Measurements from ENCODE around the gene TPP2. TPM values are rescaled to one million over a fixed set of nuclear protein-coding genes. Genes with fewer than 3 reads are reported as not detected.

The TPP2 gene
- polyA plus RNA-seq, 1 donor (not counting 4 experiments of a cell fraction or from before 2014, with no cell fraction given) = 41.2 TPM

- DNase-seq (ENCODE audit: low read depth, low spot score) (no peak), FAIRE-seq (no peak)
- H3K4me2 ChIP-seq (ENCODE audit: control insufficient read depth, extremely low read depth, insufficient read depth, low read depth, low read length) = no peak overlapping the region
- H3K79me2 ChIP-seq (ENCODE audit: control insufficient read depth, insufficient read depth, low read length) = no peaks in the 10 kb centered on the region
- no peak overlapping the region for H3K27ac ChIP-seq (ENCODE audit: control insufficient read depth, insufficient read depth, low read length)
- dilution Hi-C loops (cut with MboI; ENCODE audit: extremely low pct_ligation_motif_present, low sequenced_read_pairs) = no loop called here
- peaks cover 14% of the 10 kb centered on the region for H3K27me3 ChIP-seq (ENCODE audit: control insufficient read depth, extremely low read depth, insufficient read depth, low read length)
- H2AFZ ChIP-seq (ENCODE audit: control insufficient read depth, low read length) = no peak overlapping the region
- H3K9me3 ChIP-seq (ENCODE audit: control insufficient read depth, low read depth, low read length) = no peaks in the 10 kb centered on the region
- H3K36me3 ChIP-seq (ENCODE audit: control insufficient read depth in 2 of 2, extremely low read depth in 1 of 2, insufficient read depth in 2 of 2, low read length in 2 of 2) = no peaks in the 10 kb centered on the region
- no peak overlapping the region for H3K9ac ChIP-seq (ENCODE audit: control insufficient read depth, extremely low read depth, insufficient read depth, low read length)
- H3K9me1 ChIP-seq (ENCODE audit: control insufficient read depth, extremely low read depth, insufficient read depth, low read length) = no peaks in the 10 kb centered on the region
- no peak for TF ChIP-seq CTCF (optimal IDR thresholded peaks at IDR 0.05 in 1 of 3, IDR thresholded peaks at IDR 0.05 in 1 of 3, conservative IDR thresholded peaks at IDR 0.05 in 1 of 3; ENCODE audit: extremely low read depth in 1 of 3, insufficient read depth in 2 of 3, low read length in 3 of 3)
- H3K4me3 ChIP-seq (ENCODE audit: control insufficient read depth in 2 of 3, extremely low read depth in 1 of 3, insufficient read depth in 2 of 3, low read depth in 1 of 3, low read length in 3 of 3) = no peak overlapping the region
- H3K4me1 ChIP-seq (ENCODE audit: control insufficient read depth, extremely low read depth, insufficient read depth, low read length) = no peaks in the 10 kb centered on the region
- H4K20me1 ChIP-seq (ENCODE audit: control insufficient read depth, extremely low read depth, insufficient read depth, low read length) = no peaks in the 10 kb centered on the region
Measured at GRCh38 chr13:102693250-102693649, 96.5 kb downstream of the TPP2 start.

GRCh38 chr13:102693776-102694175, 97.0 kb downstream of the TPP2 start:
- Histone ChIP-seq H2AFZ (ENCODE audit: control insufficient read depth, low read length) (no peak overlapping the region), H3K4me3 (ENCODE audit: control insufficient read depth in 2 of 3, extremely low read depth in 1 of 3, insufficient read depth in 2 of 3, low read depth in 1 of 3, low read length in 3 of 3) (no peak overlapping the region), H3K4me2 (ENCODE audit: control insufficient read depth, extremely low read depth, insufficient read depth, low read depth, low read length) (no peak overlapping the region), H3K79me2 (ENCODE audit: control insufficient read depth, insufficient read depth, low read length) (no peaks in the 10 kb centered on the region), H3K36me3 (ENCODE audit: control insufficient read depth in 2 of 2, extremely low read depth in 1 of 2, insufficient read depth in 2 of 2, low read length in 2 of 2) (no peaks in the 10 kb centered on the region), H3K9me3 (ENCODE audit: control insufficient read depth, low read depth, low read length) (no peaks in the 10 kb centered on the region), H3K4me1 (ENCODE audit: control insufficient read depth, extremely low read depth, insufficient read depth, low read length) (no peaks in the 10 kb centered on the region), H4K20me1 (ENCODE audit: control insufficient read depth, extremely low read depth, insufficient read depth, low read length) (no peaks in the 10 kb centered on the region), H3K27ac (ENCODE audit: control insufficient read depth, insufficient read depth, low read length) (no peak overlapping the region), H3K27me3 (ENCODE audit: control insufficient read depth, extremely low read depth, insufficient read depth, low read length) (peaks cover 14% of the 10 kb centered on the region), H3K9me1 (ENCODE audit: control insufficient read depth, extremely low read depth, insufficient read depth, low read length) (no peaks in the 10 kb centered on the region), H3K9ac (ENCODE audit: control insufficient read depth, extremely low read depth, insufficient read depth, low read length) (no peak overlapping the region)
- TF ChIP-seq EZH2 (IDR thresholded peaks at IDR 0.05; ENCODE audit: low read length) = no peak
- no peak for TF ChIP-seq CTCF (optimal IDR thresholded peaks at IDR 0.05 in 1 of 3, IDR thresholded peaks at IDR 0.05 in 1 of 3, conservative IDR thresholded peaks at IDR 0.05 in 1 of 3; ENCODE audit: extremely low read depth in 1 of 3, insufficient read depth in 2 of 3, low read length in 3 of 3)
- DNase-seq (ENCODE audit: low read depth, low spot score) = no peak
- dilution Hi-C loops (cut with MboI; ENCODE audit: extremely low pct_ligation_motif_present, low sequenced_read_pairs) = no loop called here
- FAIRE-seq = no peak
